Measurements from ENCODE around the gene TNIK. TPM values are rescaled to one million over a fixed set of nuclear protein-coding genes. Genes with fewer than 3 reads are reported as not detected.

TNIK gene
- total and polyA plus RNA-seq, 2 of the 13 experiments (the other 11 are each of a cell fraction or from before 2014, with no cell fraction given) = 0.15 to 0.22 TPM

DNA sequence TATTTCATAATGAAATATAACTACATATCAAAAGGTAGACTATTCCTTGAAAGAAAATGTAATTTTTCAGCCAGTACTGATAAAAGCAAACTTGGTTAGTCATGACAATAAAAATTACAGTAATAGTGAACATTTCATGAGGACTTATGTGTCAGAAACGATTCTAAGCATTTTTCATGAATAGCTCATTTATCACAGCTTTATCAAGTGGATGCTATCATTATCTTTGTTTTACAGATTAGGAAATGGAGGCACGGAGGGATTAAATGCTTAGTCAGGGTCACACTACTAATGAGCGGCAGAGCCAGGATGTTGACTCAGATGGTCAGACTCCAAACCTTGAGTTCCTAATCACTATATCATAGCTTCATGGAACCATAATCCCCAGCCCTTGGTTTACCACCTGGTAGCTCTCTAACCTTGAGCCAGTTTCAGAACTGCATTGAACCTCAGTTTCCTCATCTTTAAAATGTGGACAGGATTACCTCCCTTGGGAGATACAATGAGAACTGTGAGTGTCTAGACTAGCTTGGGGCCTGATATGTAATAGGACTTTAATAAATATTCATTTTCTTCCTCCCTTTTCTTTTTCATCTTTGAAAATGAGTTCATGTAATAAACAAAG, 85.4 kb downstream of the TNIK start:
- FAIRE-seq = no peak
- no peaks in the 10 kb centered on the region for H3K79me2 ChIP-seq (ENCODE audit: insufficient read depth, low read length)
- intact Hi-C loops (cut with micrococcal nuclease; ENCODE audit: unreplicated experiment) = no loop called here
- in situ Hi-C loops (cut with HindIII; ENCODE audit: extremely low pct_ligation_motif_present, low pct_unique_long_range_greater_than_20kb) = no loop called here
- no peak for TF ChIP-seq ZNF549 (CRISPR knock-in tag; IDR thresholded peaks at IDR 0.05)
- no peak for TF ChIP-seq PHF21A (CRISPR knock-in tag; IDR thresholded peaks at IDR 0.05)
- TF ChIP-seq MYPOP (CRISPR knock-in tag; IDR thresholded peaks at IDR 0.05) = no peak
- TF ChIP-seq, protein P1, sequence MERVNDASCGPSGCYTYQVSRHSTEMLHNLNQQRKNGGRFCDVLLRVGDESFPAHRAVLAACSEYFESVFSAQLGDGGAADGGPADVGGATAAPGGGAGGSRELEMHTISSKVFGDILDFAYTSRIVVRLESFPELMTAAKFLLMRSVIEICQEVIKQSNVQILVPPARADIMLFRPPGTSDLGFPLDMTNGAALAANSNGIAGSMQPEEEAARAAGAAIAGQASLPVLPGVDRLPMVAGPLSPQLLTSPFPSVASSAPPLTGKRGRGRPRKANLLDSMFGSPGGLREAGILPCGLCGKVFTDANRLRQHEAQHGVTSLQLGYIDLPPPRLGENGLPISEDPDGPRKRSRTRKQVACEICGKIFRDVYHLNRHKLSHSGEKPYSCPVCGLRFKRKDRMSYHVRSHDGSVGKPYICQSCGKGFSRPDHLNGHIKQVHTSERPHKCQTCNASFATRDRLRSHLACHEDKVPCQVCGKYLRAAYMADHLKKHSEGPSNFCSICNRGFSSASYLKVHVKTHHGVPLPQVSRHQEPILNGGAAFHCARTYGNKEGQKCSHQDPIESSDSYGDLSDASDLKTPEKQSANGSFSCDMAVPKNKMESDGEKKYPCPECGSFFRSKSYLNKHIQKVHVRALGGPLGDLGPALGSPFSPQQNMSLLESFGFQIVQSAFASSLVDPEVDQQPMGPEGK (CRISPR knock-in tag; IDR thresholded peaks at IDR 0.05) = no peak
- no peak for TF ChIP-seq ZNF224 (CRISPR knock-in tag; IDR thresholded peaks at IDR 0.05)
- TF ChIP-seq, protein P2, sequence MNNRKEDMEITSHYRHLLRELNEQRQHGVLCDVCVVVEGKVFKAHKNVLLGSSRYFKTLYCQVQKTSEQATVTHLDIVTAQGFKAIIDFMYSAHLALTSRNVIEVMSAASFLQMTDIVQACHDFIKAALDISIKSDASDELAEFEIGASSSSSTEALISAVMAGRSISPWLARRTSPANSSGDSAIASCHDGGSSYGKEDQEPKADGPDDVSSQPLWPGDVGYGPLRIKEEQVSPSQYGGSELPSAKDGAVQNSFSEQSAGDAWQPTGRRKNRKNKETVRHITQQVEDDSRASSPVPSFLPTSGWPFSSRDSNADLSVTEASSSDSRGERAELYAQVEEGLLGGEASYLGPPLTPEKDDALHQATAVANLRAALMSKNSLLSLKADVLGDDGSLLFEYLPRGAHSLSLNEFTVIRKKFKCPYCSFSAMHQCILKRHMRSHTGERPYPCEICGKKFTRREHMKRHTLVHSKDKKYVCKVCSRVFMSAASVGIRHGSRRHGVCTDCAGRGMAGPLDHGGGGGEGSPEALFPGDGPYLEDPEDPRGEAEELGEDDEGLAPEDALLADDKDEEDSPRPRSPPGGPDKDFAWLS (CRISPR knock-in tag; IDR thresholded peaks at IDR 0.05; ENCODE audit: borderline replicate concordance) = no peak
- no peak overlapping the region for H3K4me3 ChIP-seq (replicated peaks in 1 of 3; ENCODE audit: insufficient read depth in 1 of 3, low read depth in 2 of 3, low read length in 3 of 3)
- no peak for DNase-seq (ENCODE audit: low spot score)
- ATAC-seq = no peak
- H2AFZ ChIP-seq (ENCODE audit: low read length) = no peak overlapping the region
- H3K9me3 ChIP-seq (ENCODE audit: low read length) = no peaks in the 10 kb centered on the region
- no peak overlapping the region for H3K4me2 ChIP-seq (ENCODE audit: low read depth, low read length)
- H3K9ac ChIP-seq (ENCODE audit: insufficient read depth, low read depth, low read length) = no peak overlapping the region
- H3K27ac ChIP-seq (ENCODE audit: extremely low read length, insufficient read depth, low read length) = no peak overlapping the region
- WGBS (ENCODE audit: low lambda C conversion rate) = 56% methylated on average over 3 of the region's 3 CpGs
- no peaks in the 10 kb centered on the region for H3K36me3 ChIP-seq (replicated peaks in 1 of 2; ENCODE audit: control insufficient read depth in 1 of 2, insufficient read depth in 2 of 2, low read length in 2 of 2)
- CTCF ChIA-PET (ENCODE audit: low intra/inter-chr PET ratio, low total read pairs) = no interaction called here
- H3K27me3 ChIP-seq (ENCODE audit: control insufficient read depth in 1 of 2, insufficient read depth in 2 of 2, low read length in 2 of 2) = no peaks in the 10 kb centered on the region; a peak in 1 of 5 replicates
- POLR2A ChIA-PET = no interaction called here
- H4K20me1 ChIP-seq (ENCODE audit: insufficient read depth, low read length) = no peaks in the 10 kb centered on the region
- no TSS peak for BruUV-seq (replicated peaks)
- H3K4me1 ChIP-seq (ENCODE audit: insufficient read depth, low read length) = no peaks in the 10 kb centered on the region

All from HepG2 (cell line).